PC-9 (cell line): Measurements from ENCODE around the gene CAPN5. TPM values are rescaled to one million over a fixed set of nuclear protein-coding genes. Genes with fewer than 3 reads are reported as not detected.

Experiments used
- BruUV-seq: library from RNA; stranded (reverse); fragments of 400-500 nt; replicated peaks from 2 replicates; lab custom pipeline; 2021; lab: Mats Ljungman, UMichigan
- CTCF ChIA-PET: fragments of 300-600 bp; sonication (Branson Sonifier 250); formaldehyde crosslinking; loops from one replicate; lab custom pipeline; 2022; ENCODE audit warnings: antibody characterized with exemption; lab: Charles Lee
- POLR2A ChIA-PET: fragments of 300-600 bp; sonication (Branson Sonifier 250); formaldehyde crosslinking; loops from one replicate; lab custom pipeline; 2022; ENCODE audit warnings: antibody characterized with exemption; ENCODE audit not compliant: unreplicated experiment; lab: Charles Lee
- DNase-seq, 2 experiments: peaks; one replicate each; pipeline versions ENCODE4 v3.0.0 to v3.0.0-alpha.2; 2015 to 2022; ENCODE audit warnings: mixed read lengths in 1 of 2
- H2AFZ ChIP-seq: fragments of 200-600 bp; sonication (generic); 2 replicates; pipeline ENCODE4 v1.8.1; 2017; ENCODE audit warnings: antibody characterized with exemption
- H3F3A ChIP-seq: fragments of 200-600 bp; sonication (generic); 2 replicates; pipeline ENCODE4 v1.8.1; 2017; ENCODE audit warnings: antibody characterized with exemption, mild to moderate bottlenecking, low read depth; ENCODE audit not compliant: insufficient read depth
- H3K27ac ChIP-seq: fragments of 200-600 bp; sonication (generic); 2 replicates; pipeline ENCODE4 v1.6.1; 2016; ENCODE audit warnings: mixed run types
- H3K27me3 ChIP-seq: fragments of 200-600 bp; sonication (generic); 2 replicates; pipeline ENCODE4 v1.6.1; 2016; ENCODE audit warnings: low read depth, mixed run types; ENCODE audit not compliant: insufficient read depth
- H3K36me3 ChIP-seq: fragments of 200-600 bp; sonication (generic); 2 replicates; pipeline ENCODE4 v1.6.1; 2016; ENCODE audit warnings: low read depth, mixed run types
- H3K4me1 ChIP-seq: fragments of 200-600 bp; sonication (generic); replicated peaks from 2 replicates; pipeline ENCODE4 v1.6.1; 2016; ENCODE audit warnings: mixed run types; ENCODE audit not compliant: insufficient read depth
- H3K4me2 ChIP-seq: fragments of 200-600 bp; sonication (generic); 2 replicates; pipeline ENCODE4 v1.6.1; 2017; ENCODE audit warnings: mixed run types
- H3K4me3 ChIP-seq: fragments of 200-600 bp; sonication (generic); 2 replicates; pipeline ENCODE4 v1.6.1; 2016; ENCODE audit warnings: mixed run types
- H3K79me2 ChIP-seq: fragments of 200-600 bp; sonication (generic); 2 replicates; pipeline ENCODE4 v1.6.1; 2017; ENCODE audit warnings: low read depth, mixed run types
- H3K9me2 ChIP-seq: fragments of 200-600 bp; sonication (generic); 2 replicates; pipeline ENCODE4 v1.8.1; 2017; ENCODE audit warnings: mild to moderate bottlenecking; ENCODE audit not compliant: insufficient read depth
- H3K9me3 ChIP-seq: fragments of 200-600 bp; sonication (generic); 2 replicates; pipeline ENCODE4 v1.8.1; 2016; ENCODE audit warnings: low read depth; ENCODE audit not compliant: insufficient read depth
- H4K20me1 ChIP-seq: fragments of 200-600 bp; sonication (generic); 2 replicates; pipeline ENCODE4 v1.8.1; 2017; ENCODE audit not compliant: insufficient read depth
- CTCF ChIP-seq: fragments of 200-600 bp; sonication (generic); conservative IDR thresholded peaks from 2 replicates; pipeline ENCODE4 v1.6.1; 2017; ENCODE audit warnings: mixed run types, antibody characterized with exemption, mild to moderate bottlenecking, moderate library complexity
- EZH2 ChIP-seq: fragments of 200-600 bp; sonication (generic); IDR thresholded peaks from 2 replicates; pipeline ENCODE4 v1.8.0; 2017; ENCODE audit warnings: antibody characterized with exemption, low read depth
- intact Hi-C: fragments of 100-400 bp; cut with micrococcal nuclease; formaldehyde crosslinking; loops from one replicate; pipeline ENCODE4 v1.10.0; 2022; ENCODE audit not compliant: unreplicated experiment
- total RNA-seq: library from RNA; stranded (reverse); gene quantifications from 2 replicates; pipeline ENCODE4 v1.2.3, GENCODE V29; 2021

Gene CAPN5
- total RNA-seq, 1 experiment from 2014 or later = 9.9 TPM

GRCh38 chr11:77063407-77063806 lies 3.4 kb upstream of the CAPN5 start:
- POLR2A ChIA-PET = interaction anchor here (0.7 to 0.8 kb wide), 2 partner anchors 26 to 45 kb away, joined by 5 read pairs; no protein-coding TSS in a partner anchor
- TF ChIP-seq CTCF (no peak), EZH2 (no peak)
- Histone ChIP-seq H3K27me3 (no peaks in the 10 kb centered on the region), H3K36me3 (no peaks in the 10 kb centered on the region), H2AFZ (no peak overlapping the region), H3F3A (no peaks in the 10 kb centered on the region; the same call in 1 of the 2 replicates), H3K9me2 (no peaks in the 10 kb centered on the region), H4K20me1 (no peaks in the 10 kb centered on the region), H3K4me2 (no peak overlapping the region), H3K9me3 (0 out of 2 replicates have a peak, but pooled peaks cover 3% of the 10 kb centered on the region), H3K79me2 (no peaks in the 10 kb centered on the region), H3K4me1 (peaks cover 7% of the 10 kb centered on the region), H3K4me3 (no peak overlapping the region), H3K27ac (no peak overlapping the region)
- CTCF ChIA-PET = interaction anchor here (1.0 to 2.4 kb wide), 3 partner anchors 10 to 27 kb away, joined by 4 to 37 read pairs (median 13); no protein-coding TSS in a partner anchor
- no peak for DNase-seq
- no TSS peak for BruUV-seq
- intact Hi-C loops = no loop called here

GRCh38 chr11:77063861-77064260 lies 2.9 kb upstream of the CAPN5 start:
- no peak overlapping the region for H3K4me3 ChIP-seq
- intact Hi-C loops = no loop called here
- H3K36me3 ChIP-seq = no peaks in the 10 kb centered on the region
- no peaks in the 10 kb centered on the region; the same call in 1 of the 2 replicates for H3F3A ChIP-seq
- H3K27ac ChIP-seq = no peak overlapping the region
- no peak overlapping the region for H3K4me2 ChIP-seq
- H3K79me2 ChIP-seq = no peaks in the 10 kb centered on the region
- ChIA-PET POLR2A (no interaction called here), CTCF (interaction anchor here (1.0 to 2.4 kb wide), 2 partner anchors 9 to 27 kb away, joined by 4 to 37 read pairs; no protein-coding TSS in a partner anchor)
- H3K9me2 ChIP-seq = no peaks in the 10 kb centered on the region
- no TSS peak for BruUV-seq
- no peak for DNase-seq
- H3K9me3 ChIP-seq = 0 out of 2 replicates have a peak, but pooled peaks cover 3% of the 10 kb centered on the region
- H3K27me3 ChIP-seq = no peaks in the 10 kb centered on the region
- no peaks in the 10 kb centered on the region for H4K20me1 ChIP-seq
- TF ChIP-seq EZH2 (no peak), CTCF (no peak)
- no peak overlapping the region for H2AFZ ChIP-seq
- peaks cover 7% of the 10 kb centered on the region for H3K4me1 ChIP-seq

DNA sequence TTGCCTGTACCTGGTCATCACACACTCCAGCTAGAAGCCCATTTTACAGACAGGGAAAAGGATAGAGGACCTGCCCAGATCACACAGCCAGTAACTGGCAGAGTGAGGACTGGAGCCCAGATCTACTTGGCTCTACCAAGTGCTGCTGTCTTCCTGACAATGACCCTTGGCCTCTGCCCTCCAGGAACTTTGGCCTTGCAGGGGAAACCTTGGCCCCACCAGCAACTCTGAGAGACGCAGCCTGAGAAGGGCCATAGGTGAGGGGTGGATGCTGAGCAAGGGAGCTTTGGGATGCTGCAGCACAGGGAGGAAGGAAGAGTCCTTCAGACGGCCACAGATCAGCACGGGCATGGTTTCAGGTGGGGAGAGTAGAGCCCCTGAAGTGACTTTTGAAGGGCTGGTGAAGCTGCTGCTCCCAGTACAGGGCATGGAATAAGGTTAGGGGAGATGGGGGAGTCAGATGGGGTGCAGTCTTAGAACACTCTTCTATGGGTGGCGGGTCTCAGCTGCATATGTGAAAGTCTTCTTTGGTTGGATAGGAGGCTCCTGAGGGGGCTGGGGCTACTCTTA lies 2.0 kb upstream of the CAPN5 start:
- BruUV-seq = no TSS peak

More for the DNA sequence above, 2.0 kb upstream of the CAPN5 start:
- Histone ChIP-seq H3K4me3 (no peak overlapping the region), H3K79me2 (no peaks in the 10 kb centered on the region), H4K20me1 (no peaks in the 10 kb centered on the region), H3K9me3 (0 out of 2 replicates have a peak, but pooled peaks cover 3% of the 10 kb centered on the region), H3K9me2 (no peaks in the 10 kb centered on the region), H3K27me3 (no peaks in the 10 kb centered on the region), H3F3A (no peaks in the 10 kb centered on the region; the same call in 1 of the 2 replicates), H3K4me1 (peaks cover 7% of the 10 kb centered on the region), H3K4me2 (no peak overlapping the region), H3K27ac (no peak overlapping the region), H2AFZ (no peak overlapping the region), H3K36me3 (no peaks in the 10 kb centered on the region)
- ChIA-PET POLR2A (no interaction called here), CTCF (interaction anchor here (0.6 kb wide), 1 partner anchor 761 kb away, joined by 3 read pairs; no protein-coding TSS in a partner anchor)
- no peak for DNase-seq
- intact Hi-C loops = loop anchor here (5.0 kb wide), 1 partner anchor 553 kb away; no protein-coding TSS in a partner anchor
- TF ChIP-seq CTCF (no peak), EZH2 (no peak)
